Fibroblast of lung (primary cell): ENCODE data around the gene SERPINB4. TPM values are rescaled to one million over a fixed set of nuclear protein-coding genes. Genes with fewer than 3 reads are reported as not detected.
"Not testable (repeated sequence)": the region's sequence is repeated elsewhere in the genome, so short reads cannot be mapped to it uniquely, and the experiment has no call there.

Source experiments
- DNase-seq, 2 donors: peaks; one replicate each; pipeline versions ENCODE4 v3.0.0 to v3.0.0-alpha.2; 2010; ENCODE audit warnings: low read depth in 2 of 2
- H2AFZ ChIP-seq: 2 replicates; pipeline ENCODE4 v1.5.1; 2012; ENCODE audit warnings: low read length, control low read depth, inconsistent platforms
- H3K27ac ChIP-seq: 2 replicates; pipeline ENCODE4 v1.5.1; 2011; ENCODE audit warnings: low read length, control low read depth; ENCODE audit not compliant: insufficient read depth
- H3K27me3 ChIP-seq: 2 replicates; pipeline ENCODE4 v1.5.1; 2011; ENCODE audit warnings: mild to moderate bottlenecking, low read length; ENCODE audit not compliant: control insufficient read depth, insufficient read depth
- H3K36me3 ChIP-seq: 2 replicates; pipeline ENCODE4 v1.5.1; 2011; ENCODE audit warnings: low read length; ENCODE audit not compliant: control insufficient read depth, insufficient read depth
- H3K4me1 ChIP-seq: 2 replicates; pipeline ENCODE4 v1.5.1; 2011; ENCODE audit warnings: low read length; ENCODE audit not compliant: control insufficient read depth, insufficient read depth; ENCODE audit errors: extremely low read depth
- H3K4me2 ChIP-seq: 2 replicates; pipeline ENCODE4 v1.5.1; 2011; ENCODE audit warnings: low read length, control low read depth; ENCODE audit not compliant: insufficient read depth; ENCODE audit errors: extremely low read depth
- H3K4me3 ChIP-seq, 4 experiments: fragments of 200-600 bp in 1 of 4; sonication (generic) in 1 of 4; replicated peaks in 1 of 4; 2 replicates each; pipeline ENCODE4 v1.5.1; 2011 to 2016; ENCODE audit warnings: low read length in 4 of 4, low read depth in 3 of 4, mild to moderate bottlenecking in 3 of 4, control low read depth in 2 of 4, inconsistent platforms in 1 of 4, mixed read lengths in 1 of 4; ENCODE audit not compliant: insufficient read depth in 1 of 4; ENCODE audit errors: control extremely low read depth in 1 of 4
- H3K79me2 ChIP-seq: 2 replicates; pipeline ENCODE4 v1.5.1; 2012; ENCODE audit warnings: mild to moderate bottlenecking, low read length, inconsistent platforms; ENCODE audit not compliant: control insufficient read depth, insufficient read depth
- H3K9ac ChIP-seq: 2 replicates; pipeline ENCODE4 v1.5.1; 2011; ENCODE audit warnings: mild to moderate bottlenecking, low read length, control low read depth; ENCODE audit not compliant: insufficient read depth
- H3K9me3 ChIP-seq: 2 replicates; pipeline ENCODE4 v1.5.1; 2012; ENCODE audit warnings: low read depth, low read length; ENCODE audit not compliant: control insufficient read depth, insufficient read depth
- H4K20me1 ChIP-seq: 2 replicates; pipeline ENCODE4 v1.5.1; 2011; ENCODE audit warnings: low read length; ENCODE audit not compliant: control insufficient read depth, insufficient read depth; ENCODE audit errors: extremely low read depth
- EZH2 ChIP-seq: IDR thresholded peaks from 2 replicates; pipeline ENCODE4 v1.5.1; 2012; ENCODE audit warnings: low read length, control low read depth, mild to moderate bottlenecking; ENCODE audit errors: missing control alignments
- polyA plus RNA-seq, 2 donors: library from polyadenylated mRNA; depleted of rRNA in 1 of 2; stranded (reverse) in 1 of 2; unstranded in 1 of 2; fragments of >200 nt; gene quantifications; 2 replicates each; pipeline ENCODE4 v1.2.1, GENCODE V29; 2011 to 2012; ENCODE audit warnings: missing spikeins in 1 of 2
- total RNA-seq: library from RNA; depleted of rRNA; stranded (reverse); fragments of >200 nt; gene quantifications from 2 replicates; pipeline ENCODE4 v1.2.1, GENCODE V29; 2014
- TF ChIP-seq, protein P1 (sequence below), 2 donors: IDR thresholded peaks in 1 of 2; conservative IDR thresholded peaks in 1 of 2; 1 replicate in 1 of 2; 2 replicates in 1 of 2; pipeline ENCODE4 v1.5.1; 2011 to 2012; ENCODE audit warnings: low read length in 2 of 2, control low read depth in 1 of 2, inconsistent platforms in 1 of 2, low read depth in 1 of 2, mild to moderate bottlenecking in 1 of 2

SERPINB4 gene
- total and polyA plus RNA-seq, 2 donors (not counting 1 experiment from before 2014, with no cell fraction given): not detected

GRCh38 chr18:63648241-63648640 is 4.2 kb upstream of the SERPINB4 start:
- Histone ChIP-seq H4K20me1 (no peaks in the 10 kb centered on the region), H3K79me2 (no peaks in the 10 kb centered on the region), H3K36me3 (no peaks in the 10 kb centered on the region), H2AFZ (no peak overlapping the region), H3K27ac (no peak overlapping the region), H3K27me3 (no peaks in the 10 kb centered on the region), H3K4me3 (no peak overlapping the region), H3K4me1 (no peaks in the 10 kb centered on the region), H3K4me2 (no peak overlapping the region), H3K9ac (no peak overlapping the region), H3K9me3 (no peaks in the 10 kb centered on the region)
- TF ChIP-seq, protein P1, sequence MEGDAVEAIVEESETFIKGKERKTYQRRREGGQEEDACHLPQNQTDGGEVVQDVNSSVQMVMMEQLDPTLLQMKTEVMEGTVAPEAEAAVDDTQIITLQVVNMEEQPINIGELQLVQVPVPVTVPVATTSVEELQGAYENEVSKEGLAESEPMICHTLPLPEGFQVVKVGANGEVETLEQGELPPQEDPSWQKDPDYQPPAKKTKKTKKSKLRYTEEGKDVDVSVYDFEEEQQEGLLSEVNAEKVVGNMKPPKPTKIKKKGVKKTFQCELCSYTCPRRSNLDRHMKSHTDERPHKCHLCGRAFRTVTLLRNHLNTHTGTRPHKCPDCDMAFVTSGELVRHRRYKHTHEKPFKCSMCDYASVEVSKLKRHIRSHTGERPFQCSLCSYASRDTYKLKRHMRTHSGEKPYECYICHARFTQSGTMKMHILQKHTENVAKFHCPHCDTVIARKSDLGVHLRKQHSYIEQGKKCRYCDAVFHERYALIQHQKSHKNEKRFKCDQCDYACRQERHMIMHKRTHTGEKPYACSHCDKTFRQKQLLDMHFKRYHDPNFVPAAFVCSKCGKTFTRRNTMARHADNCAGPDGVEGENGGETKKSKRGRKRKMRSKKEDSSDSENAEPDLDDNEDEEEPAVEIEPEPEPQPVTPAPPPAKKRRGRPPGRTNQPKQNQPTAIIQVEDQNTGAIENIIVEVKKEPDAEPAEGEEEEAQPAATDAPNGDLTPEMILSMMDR (conservative IDR thresholded peaks at IDR 0.05 in 1 of 2, IDR thresholded peaks at IDR 0.05 in 1 of 2; ENCODE audit: low read depth in 1 of 2, low read length in 2 of 2): no peak
- DNase-seq: peak in 1 of 2 donors; percentile 34

GRCh38 chr18:63646936-63647335 is 2.9 kb upstream of the SERPINB4 start:
- no peak for TF ChIP-seq EZH2
- TF ChIP-seq, protein P1 (conservative IDR thresholded peaks at IDR 0.05 in 1 of 2, IDR thresholded peaks at IDR 0.05 in 1 of 2; ENCODE audit: low read depth in 1 of 2, low read length in 2 of 2): no peak
- no peak overlapping the region for H2AFZ ChIP-seq
- H3K4me2 ChIP-seq: no peak overlapping the region
- H3K36me3 ChIP-seq: no peaks in the 10 kb centered on the region
- H3K4me1 ChIP-seq: no peaks in the 10 kb centered on the region
- H3K9ac ChIP-seq: no peak overlapping the region
- no peak overlapping the region for H3K4me3 ChIP-seq
- no peak for DNase-seq
- no peaks in the 10 kb centered on the region for H4K20me1 ChIP-seq
- H3K9me3 ChIP-seq: no peaks in the 10 kb centered on the region
- no peak overlapping the region for H3K27ac ChIP-seq
- H3K27me3 ChIP-seq: no peaks in the 10 kb centered on the region
- H3K79me2 ChIP-seq: no peaks in the 10 kb centered on the region

GRCh38 chr18:63644694-63645093 is 638 bp upstream of the SERPINB4 start:
- not testable (repeated sequence) for H3K36me3 ChIP-seq, H3K27ac ChIP-seq, H3K9me3 ChIP-seq, H3K4me3 ChIP-seq, DNase-seq, H3K79me2 ChIP-seq, H4K20me1 ChIP-seq, H3K9ac ChIP-seq, H2AFZ ChIP-seq, H3K27me3 ChIP-seq, H3K4me1 ChIP-seq, H3K4me2 ChIP-seq

- H3K79me2 ChIP-seq, H2AFZ ChIP-seq, H3K27ac ChIP-seq, H3K36me3 ChIP-seq, H4K20me1 ChIP-seq, DNase-seq, H3K9ac ChIP-seq, H3K4me3 ChIP-seq, H3K9me3 ChIP-seq, H3K27me3 ChIP-seq, H3K4me1 ChIP-seq, H3K4me2 ChIP-seq: not testable (repeated sequence)
Measured at GRCh38 chr18:63642668-63643356, 1.2 kb downstream of the SERPINB4 start.

GRCh38 chr18:63641157-63641680 is 2.8 kb downstream of the SERPINB4 start:
- H4K20me1 ChIP-seq, H3K27me3 ChIP-seq, H2AFZ ChIP-seq, H3K4me1 ChIP-seq, H3K4me3 ChIP-seq, H3K9me3 ChIP-seq, DNase-seq, H3K9ac ChIP-seq, H3K36me3 ChIP-seq, H3K4me2 ChIP-seq, H3K79me2 ChIP-seq, H3K27ac ChIP-seq: not testable (repeated sequence)
